GM12878 (cell line): ENCODE data around the gene CNNM2. TPM values are rescaled to one million over a fixed set of nuclear protein-coding genes. Genes with fewer than 3 reads are reported as not detected.

ENCODE experiments used
- BHLHE40 ChIP-seq, 2 experiments: fragments of 450-650 bp in 1 of 2; IDR thresholded peaks; 2 replicates each; pipeline ENCODE4 v1.6.1; 2011 to 2017; ENCODE audit warnings: low read depth in 2 of 2, borderline replicate concordance in 1 of 2, improper control_type of control experiment in 1 of 2, low read length in 1 of 2, mild to moderate bottlenecking in 1 of 2
- CBFB ChIP-seq: IDR thresholded peaks from 2 replicates; pipeline ENCODE4 v1.6.1; 2016; ENCODE audit warnings: antibody characterized with exemption, low read depth
- CEBPB ChIP-seq, 2 experiments: fragments of 150-350 bp in 1 of 2; IDR thresholded peaks; 2 replicates each; pipeline ENCODE4 v1.6.1; 2012 to 2014; ENCODE audit warnings: low read depth in 2 of 2, low read length in 2 of 2, borderline replicate concordance in 1 of 2, inconsistent platforms in 1 of 2
- FOXK2 ChIP-seq: fragments of 450-650 bp; IDR thresholded peaks from 2 replicates; pipeline ENCODE4 v1.6.1; 2017; ENCODE audit warnings: mild to moderate bottlenecking, moderate library complexity
- MXI1 ChIP-seq: fragments of 150-350 bp; IDR thresholded peaks from 2 replicates; pipeline ENCODE4 v1.6.1; 2011; ENCODE audit warnings: low read depth, mild to moderate bottlenecking, inconsistent platforms, low read length, improper control_type of control experiment
- MYC ChIP-seq: IDR thresholded peaks from 2 replicates; pipeline ENCODE4 v1.6.1; 2011; ENCODE audit warnings: mild to moderate bottlenecking, low read length, moderate library complexity, inconsistent platforms; ENCODE audit not compliant: insufficient read depth, insufficient replicate concordance, insufficient read length, severe bottlenecking
- NFYA ChIP-seq: IDR thresholded peaks from 2 replicates; pipeline ENCODE4 v1.6.1; 2011; ENCODE audit warnings: low read depth, mild to moderate bottlenecking, low read length, improper control_type of control experiment, borderline replicate concordance
- NR2F1 ChIP-seq: fragments of 450-650 bp; conservative IDR thresholded peaks from 2 replicates; pipeline ENCODE4 v1.6.1; 2017; ENCODE audit warnings: mild to moderate bottlenecking
- PML ChIP-seq: IDR thresholded peaks from 2 replicates; pipeline ENCODE4 v1.6.1; 2012; ENCODE audit warnings: low read length, inconsistent platforms
- RAD51 ChIP-seq: fragments of 450-650 bp; IDR thresholded peaks from 2 replicates; pipeline ENCODE4 v1.6.1; 2016; ENCODE audit warnings: moderate library complexity, mild to moderate bottlenecking, inconsistent platforms
- RBBP5 ChIP-seq: fragments of 200-600 bp; sonication (generic); conservative IDR thresholded peaks from 2 replicates; pipeline ENCODE4 v1.6.1; 2016
- SMARCA5 ChIP-seq: fragments of 450-650 bp; IDR thresholded peaks from 2 replicates; pipeline ENCODE4 v1.6.1; 2017; ENCODE audit warnings: mild to moderate bottlenecking
- SP1 ChIP-seq: IDR thresholded peaks from one replicate; pipeline ENCODE4 v1.6.1; 2011; ENCODE audit warnings: low read depth, low read length
- SPI1 ChIP-seq: IDR thresholded peaks from 2 replicates; pipeline ENCODE4 v1.6.1; 2011; ENCODE audit warnings: low read depth, mild to moderate bottlenecking, low read length, moderate library complexity, borderline replicate concordance; ENCODE audit not compliant: insufficient read depth
- SREBF2 ChIP-seq: IDR thresholded peaks from 2 replicates; pipeline ENCODE4 v1.6.1; 2012; ENCODE audit warnings: mild to moderate bottlenecking, low read length
- STAT1 ChIP-seq: fragments of 450-650 bp; conservative IDR thresholded peaks from 2 replicates; pipeline ENCODE4 v1.6.1; 2014; ENCODE audit warnings: antibody characterized with exemption, mild to moderate bottlenecking
- TBL1XR1 ChIP-seq: IDR thresholded peaks from 2 replicates; pipeline ENCODE4 v1.6.1; 2012; ENCODE audit warnings: low read depth, low read length, improper control_type of control experiment
- TCF3 ChIP-seq: IDR thresholded peaks from 2 replicates; pipeline ENCODE4 v1.6.1; 2012; ENCODE audit warnings: low read depth, mild to moderate bottlenecking, low read length, borderline replicate concordance; ENCODE audit not compliant: insufficient read depth
- TCF7 ChIP-seq: IDR thresholded peaks from 2 replicates; pipeline ENCODE4 v1.6.1; 2014; ENCODE audit warnings: antibody characterized with exemption, borderline replicate concordance
- YY1 ChIP-seq: IDR thresholded peaks from 2 replicates; pipeline ENCODE4 v1.6.1; 2011; ENCODE audit warnings: low read depth, mild to moderate bottlenecking, low read length
- ZNF217 ChIP-seq: fragments of 450-650 bp; IDR thresholded peaks from 2 replicates; pipeline ENCODE4 v1.6.1; 2017; ENCODE audit warnings: antibody characterized with exemption, mild to moderate bottlenecking
- polyA plus RNA-seq, 11 experiments: library from polyadenylated mRNA; depleted of rRNA in 4 of 11; unstranded in 6 of 11; stranded (reverse) in 5 of 11; fragments of >200 nt; fragmentation: Nextera tagmentation in 4 of 11; fragmentation: Illumina TruSeq in 1 of 11; extraction: Ambion mirVana in 4 of 11; extraction: Trizol in 1 of 11; gene quantifications; 1 replicate in 1 of 11; 2 replicates in 10 of 11; pipeline versions ENCODE4 v1.2.1 to v1.2.3, GENCODE V29; 2011 to 2016; ENCODE audit warnings: inconsistent platforms in 2 of 11, missing spikeins in 2 of 11, low read depth in 1 of 11
- total RNA-seq, 4 experiments: library from RNA; depleted of rRNA in 3 of 4; stranded (reverse); fragments of >200 nt in 3 of 4; fragmentation: Illumina TruSeq in 1 of 4; extraction: Trizol in 1 of 4; gene quantifications; 2 replicates each; pipeline versions ENCODE4 v1.2.1 to v1.2.3, GENCODE V29; 2013 to 2021
- TF ChIP-seq, protein P1 (sequence below): fragments of 450-650 bp; IDR thresholded peaks from 2 replicates; pipeline ENCODE4 v1.6.1; 2016; ENCODE audit warnings: mild to moderate bottlenecking
- TF ChIP-seq, protein P2 (sequence below): fragments of 150-350 bp; IDR thresholded peaks from 2 replicates; pipeline ENCODE4 v1.6.1; 2016; ENCODE audit warnings: low read depth, low read length
- TF ChIP-seq, protein P3 (sequence below): IDR thresholded peaks from 2 replicates; pipeline ENCODE4 v1.6.1; 2011; ENCODE audit warnings: low read depth, low read length, improper control_type of control experiment, borderline replicate concordance

Gene CNNM2
- total and polyA plus RNA-seq, 10 of the 15 experiments (the other 5 are each of a cell fraction or from before 2014, with no cell fraction given) = 0.18 to 7.3 (median 2.5) TPM

DNA sequence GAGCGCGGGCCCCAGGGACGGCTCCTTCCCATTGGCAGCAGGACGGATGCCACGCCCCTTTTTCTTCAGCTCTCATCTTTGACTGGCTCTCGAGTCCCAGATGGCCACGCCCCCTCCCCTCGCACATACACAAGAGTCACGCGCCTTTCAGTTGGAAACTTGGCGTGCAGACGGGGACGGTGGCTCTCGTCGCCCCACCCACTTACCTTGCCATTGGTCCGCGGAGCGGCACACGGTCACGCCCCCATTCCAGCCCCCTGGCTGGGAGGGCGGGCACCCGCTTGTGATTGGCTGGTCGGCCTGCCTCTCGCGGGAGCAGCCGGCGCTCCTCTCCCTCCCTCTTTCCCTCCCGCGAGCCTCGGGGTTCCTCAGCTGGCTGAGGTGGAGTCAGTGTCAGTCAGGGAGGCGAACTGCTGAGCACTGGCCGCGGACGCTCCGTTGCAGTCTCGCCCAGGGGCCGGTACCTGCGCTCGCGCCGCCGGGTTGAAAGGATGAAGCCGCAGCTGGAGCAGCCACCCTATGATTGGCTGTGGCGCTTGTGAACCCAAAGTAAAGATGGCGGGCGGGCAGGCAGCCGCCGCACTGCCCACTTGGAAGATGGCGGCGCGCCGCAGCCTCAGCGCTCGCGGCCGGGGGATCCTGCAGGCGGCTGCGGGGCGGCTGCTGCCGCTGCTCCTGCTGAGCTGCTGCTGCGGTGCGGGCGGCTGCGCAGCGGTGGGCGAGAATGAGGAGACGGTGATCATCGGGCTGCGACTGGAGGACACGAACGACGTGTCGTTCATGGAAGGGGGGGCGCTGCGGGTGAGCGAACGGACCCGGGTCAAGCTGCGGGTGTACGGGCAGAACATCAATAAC is at the start of gene CNNM2 (continued):
- TF ChIP-seq, protein P1, sequence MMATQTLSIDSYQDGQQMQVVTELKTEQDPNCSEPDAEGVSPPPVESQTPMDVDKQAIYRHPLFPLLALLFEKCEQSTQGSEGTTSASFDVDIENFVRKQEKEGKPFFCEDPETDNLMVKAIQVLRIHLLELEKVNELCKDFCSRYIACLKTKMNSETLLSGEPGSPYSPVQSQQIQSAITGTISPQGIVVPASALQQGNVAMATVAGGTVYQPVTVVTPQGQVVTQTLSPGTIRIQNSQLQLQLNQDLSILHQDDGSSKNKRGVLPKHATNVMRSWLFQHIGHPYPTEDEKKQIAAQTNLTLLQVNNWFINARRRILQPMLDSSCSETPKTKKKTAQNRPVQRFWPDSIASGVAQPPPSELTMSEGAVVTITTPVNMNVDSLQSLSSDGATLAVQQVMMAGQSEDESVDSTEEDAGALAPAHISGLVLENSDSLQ = peak; percentile 99
- TF ChIP-seq STAT1 = 0 out of 2 replicates have a peak, but pooled peaks have one; percentile 54
- TF ChIP-seq NFYA = no peak; the same call in 1 of the 2 replicates
- no peak for TF ChIP-seq CEBPB (IDR thresholded peaks at IDR 0.05; ENCODE audit: borderline replicate concordance in 1 of 2, low read depth in 2 of 2, low read length in 2 of 2)
- peak; percentile 89 for TF ChIP-seq MXI1
- peak; percentile 92 for TF ChIP-seq SMARCA5
- no peak for TF ChIP-seq TBL1XR1
- no peak for TF ChIP-seq SPI1
- no peak for TF ChIP-seq MYC
- 0 out of 2 replicates have a peak, but pooled peaks have one; percentile 40 for TF ChIP-seq TCF3
- peak; percentile 89 for TF ChIP-seq RAD51
- TF ChIP-seq YY1 = peak; percentile 99
- TF ChIP-seq RBBP5 = 0 out of 2 replicates have a peak, but pooled peaks have one; percentile 64
- TF ChIP-seq SREBF2 = no peak
- TF ChIP-seq, protein P2, sequence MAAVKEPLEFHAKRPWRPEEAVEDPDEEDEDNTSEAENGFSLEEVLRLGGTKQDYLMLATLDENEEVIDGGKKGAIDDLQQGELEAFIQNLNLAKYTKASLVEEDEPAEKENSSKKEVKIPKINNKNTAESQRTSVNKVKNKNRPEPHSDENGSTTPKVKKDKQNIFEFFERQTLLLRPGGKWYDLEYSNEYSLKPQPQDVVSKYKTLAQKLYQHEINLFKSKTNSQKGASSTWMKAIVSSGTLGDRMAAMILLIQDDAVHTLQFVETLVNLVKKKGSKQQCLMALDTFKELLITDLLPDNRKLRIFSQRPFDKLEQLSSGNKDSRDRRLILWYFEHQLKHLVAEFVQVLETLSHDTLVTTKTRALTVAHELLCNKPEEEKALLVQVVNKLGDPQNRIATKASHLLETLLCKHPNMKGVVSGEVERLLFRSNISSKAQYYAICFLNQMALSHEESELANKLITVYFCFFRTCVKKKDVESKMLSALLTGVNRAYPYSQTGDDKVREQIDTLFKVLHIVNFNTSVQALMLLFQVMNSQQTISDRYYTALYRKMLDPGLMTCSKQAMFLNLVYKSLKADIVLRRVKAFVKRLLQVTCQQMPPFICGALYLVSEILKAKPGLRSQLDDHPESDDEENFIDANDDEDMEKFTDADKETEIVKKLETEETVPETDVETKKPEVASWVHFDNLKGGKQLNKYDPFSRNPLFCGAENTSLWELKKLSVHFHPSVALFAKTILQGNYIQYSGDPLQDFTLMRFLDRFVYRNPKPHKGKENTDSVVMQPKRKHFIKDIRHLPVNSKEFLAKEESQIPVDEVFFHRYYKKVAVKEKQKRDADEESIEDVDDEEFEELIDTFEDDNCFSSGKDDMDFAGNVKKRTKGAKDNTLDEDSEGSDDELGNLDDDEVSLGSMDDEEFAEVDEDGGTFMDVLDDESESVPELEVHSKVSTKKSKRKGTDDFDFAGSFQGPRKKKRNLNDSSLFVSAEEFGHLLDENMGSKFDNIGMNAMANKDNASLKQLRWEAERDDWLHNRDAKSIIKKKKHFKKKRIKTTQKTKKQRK = no peak
- peak; percentile 56; the same call in 1 of the 2 replicates for TF ChIP-seq CBFB
- TF ChIP-seq FOXK2 = peak; percentile 92
- 0 out of 2 replicates have a peak, but pooled peaks have one; percentile 48 for TF ChIP-seq ZNF217
- TF ChIP-seq SP1 = peak; percentile 96
- TF ChIP-seq BHLHE40 (IDR thresholded peaks at IDR 0.05; ENCODE audit: borderline replicate concordance in 1 of 2, low read depth in 2 of 2, low read length in 1 of 2) = peak; percentile 86 to 93
- TF ChIP-seq PML = no peak
- peak; percentile 73 for TF ChIP-seq NR2F1
- TF ChIP-seq, protein P3, sequence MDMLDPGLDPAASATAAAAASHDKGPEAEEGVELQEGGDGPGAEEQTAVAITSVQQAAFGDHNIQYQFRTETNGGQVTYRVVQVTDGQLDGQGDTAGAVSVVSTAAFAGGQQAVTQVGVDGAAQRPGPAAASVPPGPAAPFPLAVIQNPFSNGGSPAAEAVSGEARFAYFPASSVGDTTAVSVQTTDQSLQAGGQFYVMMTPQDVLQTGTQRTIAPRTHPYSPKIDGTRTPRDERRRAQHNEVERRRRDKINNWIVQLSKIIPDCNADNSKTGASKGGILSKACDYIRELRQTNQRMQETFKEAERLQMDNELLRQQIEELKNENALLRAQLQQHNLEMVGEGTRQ = peak; percentile 55; the same call in 1 of the 2 replicates
- TF ChIP-seq TCF7 = no peak
